ENCODE results near the gene MAML2.

MAML2 gene

GRCh38 chr11:95993438-95994298 lies 349.3 kb downstream of the MAML2 start:
- DNase-seq, result no peak

- no peak for DNase-seq
Measured at GRCh38 chr11:95991545-95991944, 351.4 kb downstream of the MAML2 start.

DNA sequence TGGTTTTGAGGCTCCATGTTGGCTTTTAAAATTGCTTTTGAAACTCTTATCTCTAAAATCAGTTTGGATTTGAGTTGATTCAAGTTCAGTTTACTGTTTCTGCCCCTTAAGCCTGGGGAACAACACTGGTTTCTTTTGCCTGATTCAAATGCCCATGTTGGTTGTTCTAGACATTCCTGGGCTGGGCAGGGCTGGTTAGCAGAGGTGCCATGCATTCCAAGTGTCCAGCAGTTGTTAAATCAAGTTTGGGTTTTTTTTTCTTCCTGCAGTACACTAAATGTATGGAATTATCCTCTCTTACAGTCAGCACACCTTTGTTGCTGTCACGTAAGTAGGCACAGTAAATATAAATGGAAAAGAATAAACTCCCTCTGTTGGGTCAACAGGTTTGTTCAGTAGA lies 351.9 kb downstream of the MAML2 start:
- no peak for DNase-seq

DNA sequence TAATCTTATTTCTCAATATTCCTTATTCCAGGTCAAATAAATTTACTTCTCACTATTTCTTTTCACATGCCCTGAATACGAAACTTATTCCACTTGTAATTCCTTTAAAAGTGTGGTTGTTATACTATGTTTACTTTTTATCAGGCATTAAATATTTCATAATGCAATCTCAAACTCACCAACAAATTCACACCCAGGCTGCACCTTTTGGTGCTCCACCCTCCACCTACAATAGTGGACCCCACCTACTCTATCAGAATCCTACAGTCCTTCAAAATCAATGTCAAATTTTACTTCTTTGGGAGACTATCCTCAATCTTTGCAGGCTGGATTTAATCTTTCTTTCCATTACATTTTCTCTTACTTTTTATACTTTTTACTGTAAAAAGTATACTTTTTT lies 353.2 kb downstream of the MAML2 start:
- DNase-seq, result no peak

GRCh38 chr11:95989076-95989605 lies 353.9 kb downstream of the MAML2 start:
- no peak for DNase-seq

DNA sequence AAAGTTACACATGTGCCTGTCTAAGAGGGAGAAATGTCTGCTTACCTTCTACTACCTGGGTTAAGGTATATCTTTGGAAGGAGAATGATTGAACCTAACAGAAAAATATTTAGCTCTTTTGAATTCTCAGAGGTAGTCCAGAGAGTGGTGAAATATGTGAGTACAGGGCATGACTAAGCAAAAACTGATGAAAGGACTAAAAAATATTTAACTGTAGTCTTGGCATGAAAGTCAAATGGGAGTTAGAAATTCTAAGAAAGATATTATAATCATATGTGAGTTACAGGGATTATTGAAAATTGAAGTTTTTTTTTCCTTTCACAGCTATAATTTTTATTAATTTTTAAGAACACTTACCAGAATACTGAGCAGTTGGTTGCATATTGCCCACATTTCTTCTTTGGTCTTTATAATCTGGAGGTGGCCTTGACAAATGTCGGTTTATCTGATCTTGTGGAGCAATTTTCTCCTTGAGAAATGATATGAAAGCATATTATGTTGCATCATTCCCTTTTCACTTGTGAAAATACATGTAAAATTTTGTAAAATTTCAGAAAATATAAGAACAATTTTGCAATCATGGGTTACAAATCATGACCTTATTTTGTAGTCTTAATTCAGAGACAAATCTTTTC lies 357.7 kb downstream of the MAML2 start:
- no peak for DNase-seq

- no peak for DNase-seq
Measured at GRCh38 chr11:95984072-95984471, 358.9 kb downstream of the MAML2 start.

GRCh38 chr11:95977534-95978174 lies 365.3 kb downstream of the MAML2 start:
- DNase-seq, result no peak

GRCh38 chr11:95976550-95976949 lies 366.4 kb downstream of the MAML2 start:
- no peak for DNase-seq

DNA sequence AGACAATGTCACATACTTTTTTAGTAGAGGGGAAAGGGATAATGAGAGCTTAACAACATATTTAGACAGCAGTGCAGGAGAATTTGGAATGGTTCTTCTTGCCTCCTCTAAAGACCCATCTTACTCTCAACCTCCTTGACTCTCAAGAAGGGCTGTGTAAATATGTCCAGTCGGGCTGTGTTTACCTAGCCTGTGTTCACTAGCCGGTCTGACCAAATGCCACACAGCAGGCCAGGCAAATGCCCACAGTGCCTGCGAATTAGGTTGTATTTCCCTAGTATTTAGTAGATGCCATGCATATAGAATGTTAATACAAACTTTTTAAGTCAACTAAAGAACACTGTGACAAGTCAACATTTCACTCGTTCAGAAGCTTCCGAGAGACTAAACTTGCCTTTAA lies 367.7 kb downstream of the MAML2 start:
- DNase-seq, result no peak

DNA sequence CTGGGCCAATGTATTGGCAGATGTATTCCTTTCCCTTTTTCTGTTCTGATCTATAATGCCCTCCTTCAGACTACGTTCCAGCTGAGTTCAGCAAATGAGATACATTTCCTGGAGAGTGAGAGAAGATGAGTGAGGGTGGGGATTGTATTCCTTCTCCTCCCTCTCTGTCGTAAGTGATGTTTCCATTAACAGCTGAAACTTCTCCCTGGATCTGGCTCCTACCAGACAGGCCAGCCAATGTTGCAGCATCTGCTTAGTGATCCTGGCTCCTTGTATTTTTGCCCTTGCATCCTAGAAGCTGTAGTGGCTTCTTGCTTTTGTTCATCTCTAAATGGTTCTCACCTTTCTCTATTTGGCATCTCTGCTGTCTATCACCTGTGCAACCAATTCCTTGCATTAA lies 370.9 kb downstream of the MAML2 start:
- DNase-seq, result no peak

DNA sequence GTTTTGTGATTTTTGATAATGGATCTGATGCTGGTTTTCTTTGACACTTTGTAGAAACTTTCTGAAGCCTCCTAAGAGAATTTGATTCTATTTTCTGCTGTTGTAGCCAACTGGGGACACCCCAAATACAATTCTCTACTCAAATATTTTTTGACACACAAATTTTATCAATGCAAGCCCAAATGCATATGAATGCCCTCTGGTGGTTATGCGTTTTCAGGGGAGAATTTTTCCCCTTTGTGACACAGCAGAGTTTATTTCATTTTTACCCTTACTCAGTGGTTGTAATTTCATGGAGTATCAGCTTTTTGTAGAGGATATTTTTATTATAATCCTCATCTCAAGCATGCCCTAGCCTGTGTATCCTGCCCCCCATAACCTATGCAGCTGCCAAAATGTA lies 374.4 kb downstream of the MAML2 start:
- no peak for DNase-seq

GRCh38 chr11:95964281-95964680 lies 378.7 kb downstream of the MAML2 start:
- DNase-seq, result no peak

- no peak for DNase-seq
Measured at GRCh38 chr11:95961758-95962157, 381.2 kb downstream of the MAML2 start.

DNA sequence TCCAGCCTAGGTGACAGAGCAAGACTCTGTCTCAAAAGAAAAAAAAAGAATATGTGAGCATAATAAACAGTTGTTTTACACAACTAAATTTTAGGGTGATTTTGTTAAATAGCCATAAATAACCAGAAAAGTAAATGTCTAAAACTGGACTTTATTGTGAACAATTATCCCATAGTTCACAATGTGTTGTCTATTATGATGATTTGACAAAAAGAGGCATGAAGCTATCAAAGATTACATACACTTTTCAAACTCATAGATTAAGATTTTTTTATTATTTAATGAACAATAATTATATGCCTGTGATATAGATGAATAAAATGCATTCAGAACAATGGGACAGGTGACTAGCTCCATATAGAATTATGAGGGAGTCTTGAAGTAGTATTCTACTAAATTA lies 392.1 kb downstream of the MAML2 start:
- no peak for DNase-seq

- DNase-seq, result no peak
Measured at GRCh38 chr11:95948637-95949036, 394.4 kb downstream of the MAML2 start.

GRCh38 chr11:95944623-95945022 lies 398.4 kb downstream of the MAML2 start:
- DNase-seq, result no peak

DNA sequence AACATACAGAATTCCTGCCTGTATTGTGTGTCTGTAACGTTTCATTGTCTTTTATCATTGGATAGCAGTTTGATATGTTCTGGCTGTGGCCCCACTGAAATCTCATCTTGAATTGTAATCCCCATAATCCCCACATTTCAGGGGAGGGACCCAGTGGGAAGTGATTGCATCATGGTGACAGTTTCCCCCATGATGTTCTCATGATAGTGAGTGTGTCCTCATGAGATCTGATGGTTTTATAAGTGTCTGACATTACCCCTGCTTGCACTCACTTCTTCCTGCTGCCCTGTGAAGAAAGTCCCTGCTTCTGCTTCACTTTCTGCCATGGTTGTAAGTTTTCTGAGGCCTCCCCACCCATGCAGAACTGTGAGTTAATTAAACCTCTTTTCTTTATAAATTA lies 399.4 kb downstream of the MAML2 start:
- no peak for DNase-seq

GRCh38 chr11:95939091-95939490 lies 403.9 kb downstream of the MAML2 start:
- no peak for DNase-seq

GRCh38 chr11:95937358-95937757 lies 405.6 kb downstream of the MAML2 start:
- DNase-seq, result no peak

GRCh38 chr11:95933594-95933993 lies 409.4 kb downstream of the MAML2 start:
- no peak for DNase-seq

DNA sequence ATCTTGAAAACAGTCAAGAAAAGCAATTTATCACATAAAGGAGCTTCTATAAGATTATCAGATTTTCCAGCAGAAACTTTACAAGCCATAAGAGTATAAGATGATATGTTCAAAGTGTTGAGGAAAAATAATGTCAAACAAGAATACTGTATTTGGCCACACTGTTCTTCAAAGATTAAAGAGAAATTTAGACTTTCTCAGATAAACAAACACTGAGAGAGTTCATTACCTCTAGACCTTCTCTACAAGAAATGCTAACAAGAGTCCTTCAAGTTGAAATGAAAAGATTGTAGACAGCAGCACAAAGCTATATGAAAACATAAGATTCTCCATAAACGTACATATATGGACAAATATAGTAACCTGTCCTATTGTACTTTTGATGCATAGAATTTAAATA lies 411.1 kb downstream of the MAML2 start:
- no peak for DNase-seq

DNA sequence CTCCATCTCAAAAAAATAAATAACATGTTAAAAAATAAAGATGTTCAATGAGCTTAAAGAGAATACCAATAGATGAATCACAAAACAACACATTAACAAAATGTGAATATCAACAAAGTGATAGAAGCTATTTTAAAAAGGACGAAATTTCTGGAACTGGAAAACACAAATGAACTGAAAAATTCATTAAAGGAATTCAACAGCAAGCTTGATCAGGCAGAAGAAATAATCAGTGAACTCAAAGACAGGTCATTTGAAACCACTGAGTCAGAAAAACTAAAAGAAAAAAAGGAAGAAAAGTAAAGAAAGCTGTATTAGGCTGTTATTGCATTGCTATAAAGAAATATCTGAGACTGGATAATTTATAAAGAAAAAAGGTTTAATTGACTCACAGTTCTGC lies 412.0 kb downstream of the MAML2 start:
- no peak for DNase-seq

GRCh38 chr11:95926726-95927125 lies 416.3 kb downstream of the MAML2 start:
- DNase-seq, result no peak
